Non-pigmented ciliary epithelial cell (primary cell): ENCODE measurements around the gene MAPKAP1.

ENCODE experiments used
- DNase-seq: peaks from one replicate; pipeline ENCODE4 v3.0.0-alpha.2; 2010; ENCODE audit warnings: low read depth

The MAPKAP1 gene

GRCh38 chr9:125457357-125457756, 249.7 kb downstream of the MAPKAP1 start:
- DNase-seq = no peak

GRCh38 chr9:125455876-125456275, 251.1 kb downstream of the MAPKAP1 start:
- DNase-seq = no peak

GRCh38 chr9:125455132-125455531, 251.9 kb downstream of the MAPKAP1 start:
- DNase-seq = no peak

GRCh38 chr9:125447202-125447802, 259.7 kb downstream of the MAPKAP1 start:
- no peak for DNase-seq

GRCh38 chr9:125446561-125447094, 260.4 kb downstream of the MAPKAP1 start:
- DNase-seq = no peak

- no peak for DNase-seq
Observed at GRCh38 chr9:125444956-125445506, 262.0 kb downstream of the MAPKAP1 start.

GRCh38 chr9:125444166-125444565, 262.8 kb downstream of the MAPKAP1 start:
- no peak for DNase-seq

GRCh38 chr9:125443367-125443766, 263.6 kb downstream of the MAPKAP1 start:
- no peak for DNase-seq

- DNase-seq = no peak
Observed at GRCh38 chr9:125442452-125442851, 264.6 kb downstream of the MAPKAP1 start.

GRCh38 chr9:125440411-125440810, 266.6 kb downstream of the MAPKAP1 start:
- DNase-seq = no peak

GRCh38 chr9:125439434-125440272, 267.4 kb downstream of the MAPKAP1 start:
- no peak for DNase-seq

- DNase-seq = no peak
Observed at GRCh38 chr9:125438506-125439433, 268.2 kb downstream of the MAPKAP1 start.

GRCh38 chr9:125437771-125438221, 269.2 kb downstream of the MAPKAP1 start:
- DNase-seq = no peak

GRCh38 chr9:125436613-125437443, 270.2 kb downstream of the MAPKAP1 start:
- DNase-seq = no peak

- DNase-seq = no peak
Observed at GRCh38 chr9:125435776-125436612, 271.0 kb downstream of the MAPKAP1 start.

GRCh38 chr9:125434986-125435775, 271.8 kb downstream of the MAPKAP1 start:
- DNase-seq = no peak

GRCh38 chr9:125433461-125434011, 273.5 kb downstream of the MAPKAP1 start:
- DNase-seq = no peak

GRCh38 chr9:125432715-125433385, 274.2 kb downstream of the MAPKAP1 start:
- DNase-seq = no peak
